GM12872 (cell line): Measurements from ENCODE around the gene SLCO2B1.

Source experiments
- TF ChIP-seq, protein P1 (sequence below): IDR thresholded peaks from 3 replicates; pipeline ENCODE4 v1.5.1; 2011; ENCODE audit warnings: low read depth, mild to moderate bottlenecking, low read length, moderate library complexity; ENCODE audit not compliant: insufficient read depth

SLCO2B1 gene

DNA sequence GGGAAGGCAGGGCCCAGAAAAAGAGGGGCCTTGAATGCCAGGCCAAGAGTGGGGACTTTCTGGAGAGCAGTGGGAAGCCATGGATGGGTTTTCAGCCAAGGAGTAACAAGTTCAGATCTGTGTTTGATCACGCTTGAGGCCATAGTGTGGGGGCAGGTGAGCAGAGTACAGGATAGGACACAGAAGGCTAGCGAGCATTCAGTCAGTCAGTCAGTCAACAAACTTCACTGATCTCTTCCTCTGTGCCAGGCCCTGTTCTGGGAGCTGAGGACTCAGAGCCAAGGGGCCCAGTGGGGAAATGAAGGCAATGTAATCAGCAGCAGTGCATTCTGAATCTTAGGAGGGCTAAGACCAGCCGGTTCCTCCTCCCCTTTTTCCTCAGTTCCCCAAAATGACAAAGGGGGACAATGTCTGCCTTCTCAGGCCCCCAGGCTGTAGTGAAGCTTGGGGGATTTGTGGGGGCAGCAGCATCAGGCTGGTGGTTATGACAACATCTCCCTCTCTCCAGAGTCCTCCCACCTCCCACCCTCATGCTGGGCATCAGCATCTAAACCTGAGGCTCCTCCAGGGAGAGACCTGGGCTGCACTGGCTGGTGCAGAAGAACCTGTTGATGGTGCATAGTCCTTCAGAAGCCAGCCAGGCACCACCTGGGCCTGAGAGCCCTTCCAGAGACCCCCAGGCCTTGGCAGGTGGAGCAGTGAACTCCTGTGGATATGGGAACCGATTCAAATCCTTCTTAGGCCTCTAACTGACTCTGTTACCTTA lies 46.8 kb downstream of the SLCO2B1 start:
- TF ChIP-seq, protein P1, sequence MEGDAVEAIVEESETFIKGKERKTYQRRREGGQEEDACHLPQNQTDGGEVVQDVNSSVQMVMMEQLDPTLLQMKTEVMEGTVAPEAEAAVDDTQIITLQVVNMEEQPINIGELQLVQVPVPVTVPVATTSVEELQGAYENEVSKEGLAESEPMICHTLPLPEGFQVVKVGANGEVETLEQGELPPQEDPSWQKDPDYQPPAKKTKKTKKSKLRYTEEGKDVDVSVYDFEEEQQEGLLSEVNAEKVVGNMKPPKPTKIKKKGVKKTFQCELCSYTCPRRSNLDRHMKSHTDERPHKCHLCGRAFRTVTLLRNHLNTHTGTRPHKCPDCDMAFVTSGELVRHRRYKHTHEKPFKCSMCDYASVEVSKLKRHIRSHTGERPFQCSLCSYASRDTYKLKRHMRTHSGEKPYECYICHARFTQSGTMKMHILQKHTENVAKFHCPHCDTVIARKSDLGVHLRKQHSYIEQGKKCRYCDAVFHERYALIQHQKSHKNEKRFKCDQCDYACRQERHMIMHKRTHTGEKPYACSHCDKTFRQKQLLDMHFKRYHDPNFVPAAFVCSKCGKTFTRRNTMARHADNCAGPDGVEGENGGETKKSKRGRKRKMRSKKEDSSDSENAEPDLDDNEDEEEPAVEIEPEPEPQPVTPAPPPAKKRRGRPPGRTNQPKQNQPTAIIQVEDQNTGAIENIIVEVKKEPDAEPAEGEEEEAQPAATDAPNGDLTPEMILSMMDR, result no peak

DNA sequence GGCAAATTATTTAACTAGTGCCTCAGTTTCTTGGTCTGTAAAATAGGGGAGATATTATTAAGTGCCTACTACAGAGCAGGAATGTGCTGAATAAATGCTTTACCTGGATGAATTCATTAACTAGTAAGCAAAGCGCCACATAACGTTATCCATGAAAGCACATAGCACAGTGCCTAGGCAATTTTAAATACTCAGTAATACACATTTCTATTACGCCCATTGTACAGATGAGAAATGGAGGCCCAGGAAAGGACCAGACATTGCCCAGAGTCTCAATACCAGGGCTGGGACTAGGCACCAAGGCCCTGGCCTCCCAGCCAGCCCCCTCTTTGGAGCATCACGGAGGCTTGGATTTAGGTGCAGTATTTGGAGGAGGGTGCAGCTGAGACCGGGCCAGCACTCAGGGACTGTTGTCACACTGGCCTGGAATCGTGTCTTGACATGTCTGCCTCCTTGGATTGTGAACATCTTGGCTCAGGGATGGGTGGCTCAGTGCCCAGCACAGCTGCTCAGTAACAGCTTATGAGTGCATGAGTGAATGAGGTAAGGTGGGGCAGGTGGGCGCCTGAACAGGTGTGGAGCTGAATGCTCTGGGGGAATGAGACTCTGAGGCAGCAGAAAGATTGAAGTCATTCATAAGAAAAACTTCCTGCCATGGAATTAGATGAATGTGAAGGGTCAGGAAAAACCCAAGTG lies 47.5 kb downstream of the SLCO2B1 start:
- TF ChIP-seq, protein P1, result no peak

DNA sequence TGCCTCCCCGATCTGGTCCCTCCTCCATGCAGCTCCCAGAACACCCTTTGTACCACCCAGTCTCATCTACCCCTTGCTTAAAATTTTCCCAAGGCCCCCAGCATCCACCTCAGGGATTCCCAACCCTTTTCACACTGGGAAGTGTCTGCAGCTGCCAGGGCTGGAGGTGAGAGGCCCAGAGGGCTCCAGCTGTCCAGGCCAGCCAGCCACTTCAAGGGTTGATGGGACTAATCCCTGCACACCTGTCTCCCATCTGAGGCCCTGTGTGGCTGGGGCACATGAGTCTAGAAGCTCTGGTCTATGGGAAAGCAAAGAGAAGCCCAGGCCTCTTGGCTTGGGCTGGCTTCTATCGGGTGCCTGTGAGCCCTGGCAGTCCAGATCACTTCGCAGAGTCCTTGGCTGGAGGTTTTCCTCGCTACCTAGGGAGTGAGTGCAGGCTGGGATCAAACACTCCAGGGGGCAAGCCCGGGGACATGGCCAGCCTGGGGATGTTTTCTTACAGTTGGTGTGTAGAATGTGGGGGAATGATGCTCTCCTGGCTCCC lies 48.6 kb downstream of the SLCO2B1 start:
- TF ChIP-seq, protein P1, result no peak

DNA sequence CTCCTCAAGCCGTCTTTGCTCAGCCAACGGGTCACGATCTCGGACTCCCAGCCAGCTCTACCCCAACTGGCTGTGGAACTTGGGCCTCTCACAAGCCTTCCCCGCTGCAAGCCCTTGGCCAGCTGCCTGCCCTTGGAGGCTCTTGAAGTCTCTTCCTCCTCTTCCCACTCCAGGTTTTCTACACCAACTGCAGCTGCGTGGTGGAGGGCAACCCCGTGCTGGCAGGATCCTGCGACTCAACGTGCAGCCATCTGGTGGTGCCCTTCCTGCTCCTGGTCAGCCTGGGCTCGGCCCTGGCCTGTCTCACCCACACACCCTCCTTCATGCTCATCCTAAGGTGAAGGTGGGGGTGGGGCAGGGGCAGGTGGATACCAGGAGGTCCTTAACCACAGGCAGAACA lies 49.1 kb downstream of the SLCO2B1 start:
- TF ChIP-seq, protein P1, result no peak

DNA sequence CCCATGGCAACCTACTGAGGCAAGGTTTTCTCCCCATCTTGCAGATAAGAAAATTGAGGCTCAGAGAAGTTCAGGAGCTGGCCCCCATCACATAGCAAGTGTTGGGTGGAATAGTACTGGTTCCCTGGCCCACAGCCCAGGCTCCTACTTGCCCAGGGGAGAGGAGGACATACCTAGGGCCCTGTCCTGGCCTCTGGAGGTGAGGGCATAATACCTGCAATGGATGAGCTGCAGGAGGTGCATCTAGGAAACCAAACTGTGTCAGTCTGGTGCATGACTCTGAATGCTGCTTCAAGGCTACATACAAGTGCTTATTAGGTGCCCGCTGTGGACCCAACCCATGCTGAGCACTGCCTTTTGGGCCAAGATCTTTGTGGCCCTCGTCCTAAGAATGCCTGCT lies 49.6 kb downstream of the SLCO2B1 start:
- TF ChIP-seq, protein P1, result no peak

DNA sequence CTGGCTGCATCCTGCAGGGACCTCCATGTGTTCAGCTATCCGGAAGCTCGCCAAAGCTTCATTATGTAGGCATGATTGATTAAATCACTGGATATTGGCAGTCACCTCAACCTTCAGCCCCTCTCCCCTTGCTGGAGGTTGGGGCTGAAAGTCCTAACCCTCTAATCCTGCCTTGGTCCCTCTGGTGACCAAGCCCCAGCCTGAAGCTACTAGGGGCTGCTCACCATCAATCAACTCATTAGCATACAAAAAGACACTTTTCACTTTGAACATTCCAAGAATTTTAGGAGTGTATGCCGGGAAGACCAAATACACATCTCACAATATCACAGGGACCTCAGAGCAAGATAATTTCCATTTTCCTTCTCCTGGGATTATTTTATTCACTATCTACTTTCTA lies 50.9 kb downstream of the SLCO2B1 start:
- TF ChIP-seq, protein P1, result no peak

DNA sequence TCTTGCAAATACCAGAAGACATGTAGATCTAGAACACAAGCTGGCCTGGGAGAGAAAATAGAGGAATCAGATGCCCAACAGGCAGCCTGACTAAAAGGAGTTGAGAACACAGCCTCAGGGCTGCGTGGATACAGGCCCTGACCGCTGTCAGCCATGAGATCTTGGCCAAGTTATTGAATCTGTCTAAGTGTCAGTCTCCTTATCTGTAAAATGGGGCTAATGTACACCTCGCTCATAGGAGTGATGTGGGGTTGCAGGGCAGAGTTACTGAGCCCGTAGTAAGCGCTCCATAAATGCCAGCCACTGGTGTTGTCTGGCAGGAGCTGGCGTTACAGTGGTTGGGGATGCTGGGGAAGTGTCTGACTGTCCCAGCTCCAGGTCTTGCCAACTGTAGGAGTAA lies 51.3 kb downstream of the SLCO2B1 start:
- TF ChIP-seq, protein P1, result no peak
